HG03342 (cell line): ENCODE measurements around the gene SPAG5.

Experiments
- ATAC-seq: cut with Tn5 transposase; IDR thresholded peaks from one replicate; pipeline ENCODE4 v1.9.1; 2021; ENCODE audit warnings: mild to moderate bottlenecking, moderate library complexity; ENCODE audit not compliant: unreplicated experiment

Gene SPAG5

GRCh38 chr17:28545787-28546415 lies 52.9 kb downstream of the SPAG5 start:
- no peak for ATAC-seq

- no peak for ATAC-seq
Measured at GRCh38 chr17:28545141-28545503, 53.7 kb downstream of the SPAG5 start.

- ATAC-seq, result no peak
Measured at GRCh38 chr17:28544402-28545140, 54.3 kb downstream of the SPAG5 start.

GRCh38 chr17:28541439-28541838 lies 57.4 kb downstream of the SPAG5 start:
- no peak for ATAC-seq

- no peak for ATAC-seq
Measured at GRCh38 chr17:28540231-28540630, 58.6 kb downstream of the SPAG5 start.

- no peak for ATAC-seq
Measured at GRCh38 chr17:28538296-28538895, 60.4 kb downstream of the SPAG5 start.

- no peak for ATAC-seq
Measured at GRCh38 chr17:28537219-28537610, 61.6 kb downstream of the SPAG5 start.

GRCh38 chr17:28536532-28537218 lies 62.1 kb downstream of the SPAG5 start:
- ATAC-seq, result no peak

- ATAC-seq, result no peak
Measured at GRCh38 chr17:28534740-28535375, 64.0 kb downstream of the SPAG5 start.

- no peak for ATAC-seq
Measured at GRCh38 chr17:28533091-28533807, 65.6 kb downstream of the SPAG5 start.

- no peak for ATAC-seq
Measured at GRCh38 chr17:28532050-28532960, 66.5 kb downstream of the SPAG5 start.

- ATAC-seq, result no peak
Measured at GRCh38 chr17:28530926-28531325, 67.9 kb downstream of the SPAG5 start.

GRCh38 chr17:28530250-28530649 lies 68.6 kb downstream of the SPAG5 start:
- no peak for ATAC-seq

- no peak for ATAC-seq
Measured at GRCh38 chr17:28529013-28529400, 69.8 kb downstream of the SPAG5 start.

- ATAC-seq, result no peak
Measured at GRCh38 chr17:28528327-28529012, 70.4 kb downstream of the SPAG5 start.

GRCh38 chr17:28527859-28528258 lies 71.0 kb downstream of the SPAG5 start:
- ATAC-seq, result no peak
